SIG-M5 (cell line): ENCODE results near the gene ZNRF2.
"Not testable (repeated sequence)": the region's sequence is repeated elsewhere in the genome, so short reads cannot be mapped to it uniquely, and the experiment has no call there.

Experiments
- DNase-seq: peaks from one replicate; lab custom pipeline; 2025; lab: John Stamatoyannopoulos, UW

The ZNRF2 gene

DNA sequence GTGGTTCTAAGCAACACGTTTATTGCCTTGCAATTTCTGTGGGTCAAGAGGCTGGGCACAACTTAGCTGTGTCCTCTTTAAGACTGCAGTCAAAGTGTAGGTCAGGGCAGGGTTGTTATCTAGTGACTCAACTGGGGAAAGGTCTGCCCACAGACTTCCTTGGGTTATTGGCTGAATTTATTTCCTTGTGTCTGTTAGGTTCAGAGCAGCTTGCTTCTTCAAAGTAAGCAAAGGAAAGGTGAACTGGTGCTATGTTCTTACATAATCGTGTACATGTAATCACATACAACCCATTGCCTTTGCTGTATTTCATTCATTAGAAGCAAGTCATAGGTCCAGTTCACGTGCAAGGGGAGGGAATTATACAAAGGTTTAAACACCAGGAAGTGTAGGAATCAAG lies 5.9 kb downstream of the ZNRF2 start:
- not testable (repeated sequence) for DNase-seq

GRCh38 chr7:30292416-30293038 lies 8.1 kb downstream of the ZNRF2 start:
- DNase-seq = not testable (repeated sequence)

DNA sequence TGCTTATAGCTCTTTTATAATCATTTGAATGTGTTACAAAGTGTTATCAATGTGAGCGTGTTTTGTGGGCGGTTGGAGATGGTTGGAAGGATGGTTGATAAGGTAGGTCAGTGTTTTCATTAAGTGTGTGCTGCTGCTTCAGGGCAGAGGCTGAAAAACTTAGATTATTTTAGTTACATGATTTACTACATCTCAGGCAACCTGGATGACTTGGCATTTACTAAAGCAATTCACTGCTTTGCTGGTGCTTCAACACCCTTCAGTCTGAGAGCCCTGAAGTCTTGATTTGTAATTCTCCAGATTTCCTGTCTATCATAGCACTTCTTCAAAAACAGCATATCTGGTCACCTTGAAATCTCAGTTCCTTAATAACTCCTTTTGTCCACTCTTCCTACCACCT lies 11.9 kb downstream of the ZNRF2 start:
- DNase-seq = not testable (repeated sequence)

DNA sequence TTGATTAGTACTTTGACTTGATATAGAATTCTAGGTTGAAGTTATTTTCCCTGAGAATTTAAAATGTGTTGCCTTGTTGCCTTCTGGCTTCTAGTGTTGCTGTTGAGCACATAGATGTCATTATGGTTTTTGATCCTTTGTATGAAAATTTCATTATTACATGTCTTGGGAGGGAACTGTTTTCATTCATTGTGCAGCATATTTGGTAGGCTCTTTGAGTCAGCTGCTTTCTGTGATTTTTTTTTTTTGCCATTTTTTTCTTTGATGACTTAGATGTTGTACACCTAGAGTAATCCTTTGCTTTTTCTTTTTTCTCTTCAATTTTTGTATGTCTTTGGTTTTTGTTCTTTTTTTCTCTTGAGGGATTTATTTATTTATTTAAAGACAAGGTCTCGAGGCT lies 13.1 kb downstream of the ZNRF2 start:
- not testable (repeated sequence) for DNase-seq

DNA sequence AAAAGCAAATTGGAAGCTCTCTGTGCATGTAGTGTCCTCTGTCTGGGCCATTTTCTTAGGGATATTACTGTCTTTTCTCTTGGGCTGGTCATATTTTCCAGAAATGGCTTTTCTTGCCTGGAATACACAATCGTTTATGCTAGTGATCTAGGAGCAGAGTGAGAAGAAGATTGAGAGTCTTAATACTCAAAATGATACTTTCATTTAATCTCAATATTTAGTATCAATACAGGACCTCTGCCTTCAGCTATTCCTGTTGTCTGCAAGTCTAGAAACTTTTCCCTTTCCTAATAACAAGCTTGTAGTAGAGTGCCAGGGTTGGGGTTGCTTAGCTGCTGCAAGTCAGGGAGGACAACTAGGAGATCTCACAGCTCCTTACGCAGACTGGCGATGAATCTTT lies 14.0 kb downstream of the ZNRF2 start:
- DNase-seq = not testable (repeated sequence)

GRCh38 chr7:30301751-30302150 lies 17.4 kb downstream of the ZNRF2 start:
- no peak for DNase-seq

- no peak for DNase-seq
Measured at GRCh38 chr7:30302656-30303311, 18.4 kb downstream of the ZNRF2 start.

DNA sequence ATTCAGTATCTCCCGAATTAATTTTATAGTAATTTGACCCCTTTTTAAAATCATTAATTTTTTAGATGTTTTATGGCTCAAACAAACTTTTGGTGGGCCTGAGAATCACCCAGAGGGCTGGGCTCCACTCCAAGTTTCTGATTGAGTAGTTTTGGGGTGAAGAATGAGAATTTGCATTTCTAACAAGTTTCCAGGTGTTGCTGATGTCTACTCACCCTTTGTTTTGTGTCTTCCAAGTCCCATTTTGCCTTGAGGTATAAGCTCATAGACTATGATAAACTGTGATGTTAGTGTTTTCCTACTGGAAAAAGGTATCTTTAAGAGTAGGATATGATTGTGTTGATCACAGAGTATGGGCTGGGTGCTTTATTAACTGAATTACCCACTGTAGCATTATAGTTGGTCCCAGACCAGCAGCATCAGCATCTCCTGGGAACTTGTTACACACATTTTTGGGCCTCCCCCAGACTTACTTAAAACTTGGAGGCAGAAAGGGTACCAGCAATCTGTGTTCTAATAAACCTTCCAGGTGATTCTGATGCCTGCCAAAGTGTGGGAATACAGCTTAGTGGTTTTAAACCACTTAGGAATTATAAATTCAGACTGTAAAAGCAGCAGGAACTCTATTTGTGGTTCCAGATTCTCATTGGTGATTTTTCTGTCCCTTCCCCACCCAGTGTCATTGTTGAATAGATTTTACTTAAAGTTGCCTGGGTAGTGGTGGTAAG lies 19.1 kb downstream of the ZNRF2 start:
- no peak for DNase-seq

DNA sequence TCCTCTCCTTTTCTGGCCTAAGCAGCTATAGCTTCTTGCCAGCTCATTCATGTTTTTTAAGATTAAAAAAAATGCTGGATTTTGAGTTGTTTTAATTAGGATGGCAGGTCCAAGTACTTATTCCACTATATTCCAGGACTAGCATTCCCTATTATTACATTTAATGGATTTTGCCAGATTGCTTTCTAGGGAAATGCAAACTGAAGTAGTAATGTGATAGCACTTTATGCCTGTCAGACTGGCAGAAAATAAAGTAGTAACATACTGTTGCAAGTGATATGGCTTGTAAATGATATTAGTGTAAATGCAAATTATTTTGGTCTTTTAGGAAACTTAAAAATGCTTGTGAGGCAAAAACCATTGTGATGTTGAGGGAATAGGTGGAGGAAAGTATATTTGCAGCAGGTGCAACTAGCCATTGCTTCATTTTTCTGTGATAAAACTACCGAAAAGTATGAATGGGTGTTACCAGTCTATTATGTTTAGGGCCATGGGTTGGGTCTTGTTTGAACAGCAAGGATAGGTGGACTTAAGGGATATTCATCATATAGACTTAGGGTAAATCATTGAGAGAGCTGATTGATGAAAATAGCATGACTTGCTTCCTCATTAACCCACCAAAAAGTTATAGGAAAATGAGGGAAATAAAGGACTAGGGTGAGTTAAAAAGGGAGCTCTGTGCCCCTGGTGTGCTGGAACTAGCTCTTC lies 19.9 kb downstream of the ZNRF2 start:
- no peak for DNase-seq

DNA sequence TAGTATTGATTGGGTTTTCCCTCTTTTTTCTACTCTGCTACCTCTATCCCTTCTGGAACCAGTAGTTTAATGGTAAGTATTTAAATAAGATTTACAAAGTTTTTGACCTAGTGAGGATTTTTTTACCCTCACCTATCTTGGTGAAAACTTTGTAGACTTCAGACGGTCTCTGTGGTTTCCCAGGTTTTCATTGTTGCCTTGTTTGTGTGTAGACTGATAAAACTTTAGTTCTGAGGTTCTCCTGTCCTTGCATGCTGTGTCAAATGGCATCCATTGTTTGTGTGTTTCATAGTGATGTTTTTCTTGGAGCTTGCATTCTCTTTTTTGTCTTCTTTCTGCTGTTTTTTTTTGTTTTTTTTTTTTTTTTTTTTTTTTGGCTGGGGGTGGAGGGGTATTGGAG lies 22.6 kb downstream of the ZNRF2 start:
- DNase-seq = no peak

DNA sequence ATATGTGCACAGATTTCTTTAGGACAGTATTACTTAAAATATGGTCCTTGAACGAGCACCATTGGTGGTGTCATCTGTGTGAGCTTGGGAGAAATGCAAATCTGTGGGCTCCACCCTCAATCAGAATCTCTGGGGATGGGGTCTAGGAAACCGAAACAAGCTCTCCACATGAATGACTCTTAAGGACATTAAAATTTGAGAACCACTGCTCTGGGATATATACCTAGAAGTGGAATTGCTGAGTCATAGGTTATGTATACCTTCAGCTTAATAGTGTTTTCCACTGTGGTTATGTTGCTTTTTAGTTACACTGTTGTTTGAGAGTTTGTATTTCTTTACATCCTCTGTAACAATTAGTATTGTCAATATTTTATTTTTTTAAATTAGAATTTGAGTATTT lies 24.0 kb downstream of the ZNRF2 start:
- DNase-seq = no peak

DNA sequence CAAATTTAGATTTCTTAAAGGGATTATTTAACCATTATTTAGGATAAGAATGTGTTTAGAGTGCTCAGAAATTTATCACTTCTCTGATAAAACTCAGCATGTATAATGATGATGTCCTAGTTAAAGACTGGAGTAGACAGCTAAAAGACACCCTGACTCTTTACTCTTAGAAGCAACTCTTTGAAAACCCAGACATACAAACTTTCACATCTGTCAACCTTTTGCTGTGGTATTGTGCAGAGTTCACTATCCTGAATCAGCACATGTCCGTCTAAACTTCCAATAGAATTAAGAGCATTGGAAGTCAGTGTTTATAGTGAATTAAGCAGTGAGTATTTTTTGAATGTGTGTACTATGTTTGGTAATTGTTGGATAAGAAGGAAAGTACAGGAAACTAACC lies 24.9 kb downstream of the ZNRF2 start:
- DNase-seq = no peak

DNA sequence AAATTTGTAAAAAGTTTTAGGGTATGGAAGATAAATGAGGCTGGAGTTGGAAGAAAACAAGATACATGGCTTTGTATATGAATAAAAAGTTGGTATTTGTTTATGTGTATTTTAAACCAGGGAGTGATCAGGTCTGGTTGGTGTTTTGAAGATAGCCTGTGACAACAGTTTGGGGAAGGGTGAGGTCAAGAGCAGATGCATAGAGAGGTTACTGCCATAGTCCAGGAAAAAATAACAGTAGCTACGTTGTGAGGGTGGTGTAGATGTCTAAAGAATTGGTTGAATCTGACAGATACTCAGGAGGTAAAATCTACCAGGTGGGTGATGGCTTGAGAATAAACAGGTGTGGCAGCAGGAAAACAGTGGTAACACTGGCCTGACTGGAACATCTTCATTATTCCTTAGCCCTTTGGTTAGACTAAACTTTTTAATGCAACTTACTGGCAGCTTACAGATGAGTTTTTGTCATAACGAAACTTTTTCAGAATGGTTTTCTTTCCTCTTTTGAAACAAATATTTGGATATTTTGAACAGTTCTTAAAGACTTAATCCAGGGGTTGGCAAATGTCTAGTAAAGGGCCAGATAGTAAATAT lies 25.5 kb downstream of the ZNRF2 start:
- DNase-seq = no peak

DNA sequence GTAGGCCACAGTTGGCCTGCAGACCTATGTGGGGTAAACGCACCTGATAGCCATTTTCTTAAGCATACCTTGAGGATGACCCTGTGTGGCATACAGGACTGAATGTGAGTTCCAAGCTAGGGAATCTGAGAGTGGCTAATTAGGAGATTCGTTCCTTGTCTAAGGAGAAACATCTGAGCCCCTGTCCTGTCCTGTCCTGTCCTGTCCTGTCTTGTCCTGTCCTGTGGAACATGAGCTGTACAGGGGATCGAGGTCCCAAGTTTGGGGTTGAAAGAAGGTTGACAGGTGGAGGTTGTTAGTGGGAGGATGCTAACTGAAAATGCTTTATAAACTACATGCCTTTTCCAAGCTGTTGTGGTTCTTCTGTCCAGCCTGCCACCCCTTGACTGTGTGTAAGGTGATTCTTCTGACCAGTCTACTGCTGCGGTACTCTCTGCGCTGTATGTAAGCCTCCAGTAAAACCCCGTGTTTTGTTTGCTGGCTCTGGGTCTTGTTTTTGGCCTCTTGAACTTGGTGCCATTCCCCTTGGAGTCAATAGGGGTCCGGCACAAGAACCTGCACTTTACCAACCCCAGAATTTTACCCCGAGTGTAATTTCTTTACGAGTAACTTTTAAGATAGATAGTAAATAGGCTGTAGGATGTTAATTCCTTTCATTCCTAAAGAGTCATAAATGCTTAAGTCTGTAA lies 26.4 kb downstream of the ZNRF2 start:
- DNase-seq = no peak

- no peak for DNase-seq
Measured at GRCh38 chr7:30312178-30312577, 27.8 kb downstream of the ZNRF2 start.

GRCh38 chr7:30313348-30313747 lies 29.0 kb downstream of the ZNRF2 start:
- DNase-seq = no peak

- no peak for DNase-seq
Measured at GRCh38 chr7:30313793-30314192, 29.4 kb downstream of the ZNRF2 start.

DNA sequence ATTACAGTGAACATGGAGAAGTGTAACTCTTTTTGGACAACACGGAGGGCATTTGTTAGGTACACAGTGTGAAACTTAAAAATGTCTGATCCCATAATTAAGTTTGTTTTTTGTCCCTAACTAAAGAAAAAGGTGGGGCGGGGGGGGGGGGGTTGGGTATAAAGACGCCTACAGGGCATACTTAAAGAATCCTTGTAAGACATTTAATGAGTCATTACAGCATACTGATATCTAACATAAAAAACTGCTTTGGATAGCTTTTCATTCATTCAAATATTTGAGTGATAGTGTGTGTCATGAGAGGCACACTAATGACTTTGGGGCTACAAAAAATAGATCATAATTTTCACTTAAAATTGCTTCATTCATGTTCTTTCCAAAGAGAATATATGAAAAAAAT lies 31.2 kb downstream of the ZNRF2 start:
- no peak for DNase-seq

DNA sequence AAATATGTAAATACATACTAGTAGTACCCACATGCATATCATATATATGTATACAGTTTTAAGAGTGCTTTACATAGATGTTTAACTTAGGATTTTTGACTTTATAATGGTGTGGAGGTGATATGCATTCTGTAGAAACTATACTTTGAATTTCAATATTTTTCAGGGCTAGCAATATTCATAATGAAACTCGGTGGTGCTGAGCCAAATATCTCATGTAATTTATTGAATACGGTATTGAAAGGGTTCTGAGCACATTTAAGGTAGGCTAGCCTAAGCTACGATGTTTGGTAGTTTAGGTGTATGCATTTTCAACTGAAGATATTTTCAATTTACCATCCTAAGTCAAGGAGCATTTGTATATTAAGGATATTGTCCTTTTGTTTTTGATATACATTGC lies 36.0 kb downstream of the ZNRF2 start:
- DNase-seq = no peak

DNA sequence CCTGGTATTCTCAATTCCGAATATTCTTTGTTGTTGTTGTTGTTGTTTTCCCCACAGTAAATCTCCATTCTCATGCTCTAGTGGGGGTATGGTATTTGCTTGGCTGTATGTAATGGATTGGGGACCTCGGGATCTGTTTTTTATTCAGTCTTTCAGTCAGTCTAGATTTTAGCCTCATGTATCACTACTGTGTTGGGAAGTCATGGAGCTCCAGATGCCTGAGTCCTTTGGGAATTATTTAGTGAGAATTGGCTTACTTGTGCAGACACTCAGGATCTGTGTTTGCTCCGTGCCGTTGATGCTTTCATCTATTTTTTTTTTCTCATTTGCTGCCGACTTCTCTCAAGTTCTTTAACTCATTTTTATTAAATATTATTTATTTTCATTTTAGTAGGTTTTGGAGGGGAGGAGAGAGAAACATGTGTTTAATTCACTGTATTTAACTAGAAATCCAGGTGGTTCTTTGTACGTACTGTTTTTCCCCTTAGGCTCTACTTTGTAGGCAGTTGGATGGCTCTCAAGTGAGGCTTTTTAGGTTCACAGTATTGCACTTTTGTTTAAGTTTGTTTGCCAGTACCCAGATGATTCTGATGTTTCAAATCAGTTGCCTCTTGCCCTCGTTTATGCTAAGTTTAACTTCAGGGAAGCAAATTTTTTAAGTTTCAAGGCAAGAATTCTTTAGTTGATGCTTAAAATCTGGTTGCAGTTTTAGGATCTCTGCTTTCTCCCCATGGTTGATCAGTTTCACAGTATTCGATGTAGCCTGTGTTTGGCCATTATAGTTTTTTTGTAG lies 36.9 kb downstream of the ZNRF2 start:
- no peak for DNase-seq

DNA sequence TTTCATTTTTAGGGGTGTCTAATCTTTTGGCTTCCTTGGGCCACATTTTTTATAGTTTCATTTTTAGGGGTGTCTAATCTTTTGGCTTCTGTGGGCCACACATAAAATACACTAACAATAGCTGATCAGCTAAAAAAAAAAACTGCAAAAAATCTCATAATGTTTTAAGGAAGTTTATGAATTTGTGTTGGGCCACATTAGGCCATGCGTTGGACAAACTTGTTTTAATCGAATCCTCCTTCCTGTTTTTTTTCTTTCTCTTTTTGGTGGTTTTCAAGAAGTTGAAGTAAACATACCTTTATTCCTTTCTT lies 37.4 kb downstream of the ZNRF2 start:
- no peak for DNase-seq
